CD14-positive monocyte (primary cell): ENCODE results near the gene TMOD3. TPM values are rescaled to one million over a fixed set of nuclear protein-coding genes. Genes with fewer than 3 reads are reported as not detected.

ENCODE experiments used
- DNase-seq, 3 donors: peaks; one replicate each; pipeline ENCODE4 v3.0.0-alpha.2; 2011 to 2022
- H2AFZ ChIP-seq: 2 replicates; pipeline ENCODE4 v1.6.0; 2012; ENCODE audit warnings: mild to moderate bottlenecking, low read depth, low read length, inconsistent platforms; ENCODE audit not compliant: insufficient read depth, poor library complexity, severe bottlenecking
- H3K27ac ChIP-seq, 2 donors: 1 replicate in 1 of 2; 2 replicates in 1 of 2; pipeline ENCODE4 v1.5.1; 2012 to 2013; ENCODE audit warnings: low read length in 2 of 2, control low read depth in 1 of 2, inconsistent platforms in 1 of 2, low read depth in 1 of 2, mild to moderate bottlenecking in 1 of 2
- H3K27me3 ChIP-seq, 2 donors: one replicate each; pipeline versions ENCODE4 v1.6.0 to v1.6.1; 2011 to 2013; ENCODE audit warnings: low read length in 2 of 2; ENCODE audit not compliant: control insufficient read depth in 2 of 2, insufficient read depth in 2 of 2
- H3K36me3 ChIP-seq, 2 donors: replicated peaks in 1 of 2; 1 replicate in 1 of 2; 2 replicates in 1 of 2; pipeline versions ENCODE4 v1.5.1 to v1.6.1; 2012 to 2013; ENCODE audit warnings: low read length in 2 of 2, control low read depth in 1 of 2, inconsistent platforms in 1 of 2, mild to moderate bottlenecking in 1 of 2; ENCODE audit not compliant: insufficient read depth in 2 of 2, control insufficient read depth in 1 of 2
- H3K4me1 ChIP-seq, 2 donors: 1 replicate in 1 of 2; 2 replicates in 1 of 2; pipeline versions ENCODE4 v1.5.1 to v1.6.1; 2012 to 2013; ENCODE audit warnings: low read length in 2 of 2, control low read depth in 1 of 2, inconsistent platforms in 1 of 2, mild to moderate bottlenecking in 1 of 2, moderate library complexity in 1 of 2; ENCODE audit not compliant: insufficient read depth in 2 of 2, control insufficient read depth in 1 of 2
- H3K4me2 ChIP-seq: replicated peaks from 2 replicates; pipeline ENCODE3; 2012; ENCODE audit warnings: low read length, moderate library complexity, mild to moderate bottlenecking; ENCODE audit not compliant: poor library complexity, severe bottlenecking; ENCODE audit errors: extremely low read depth
- H3K4me3 ChIP-seq, 3 experiments: fragments of 200-600 bp in 1 of 3; sonication (generic) in 1 of 3; replicated peaks in 1 of 3; 1 replicate in 2 of 3; 2 replicates in 1 of 3; pipeline ENCODE4 v1.5.1; 2011 to 2013; ENCODE audit warnings: low read length in 3 of 3, mild to moderate bottlenecking in 3 of 3, control low read depth in 2 of 3, low read depth in 2 of 3, inconsistent platforms in 1 of 3, moderate library complexity in 1 of 3
- H3K79me2 ChIP-seq: 2 replicates; pipeline ENCODE4 v1.6.0; 2012; ENCODE audit warnings: mild to moderate bottlenecking, control low read depth, inconsistent platforms, low read length, moderate library complexity; ENCODE audit not compliant: insufficient read depth
- H3K9ac ChIP-seq: 2 replicates; pipeline ENCODE4 v1.6.0; 2017; ENCODE audit warnings: low read length, mild to moderate bottlenecking; ENCODE audit not compliant: insufficient read depth, poor library complexity, severe bottlenecking
- H3K9me3 ChIP-seq, 2 donors: replicated peaks in 1 of 2; 1 replicate in 1 of 2; 2 replicates in 1 of 2; pipeline versions ENCODE4 v1.5.1 to v1.6.1; 2012 to 2013; ENCODE audit warnings: low read length in 2 of 2, control low read depth in 1 of 2; ENCODE audit not compliant: control insufficient read depth in 1 of 2, insufficient read depth in 1 of 2
- H4K20me1 ChIP-seq: 2 replicates; pipeline ENCODE4 v1.6.0; 2012; ENCODE audit warnings: mild to moderate bottlenecking, low read length, control low read depth, moderate library complexity; ENCODE audit not compliant: insufficient read depth
- H3K27ac Mint-ChIP-seq, 7 donors: one replicate each; pipeline ENCODE4 v1.8.0; 2020; ENCODE audit warnings: mild to moderate bottlenecking in 7 of 7, mixed read lengths in 7 of 7, moderate library complexity in 6 of 7, inconsistent platforms in 2 of 7
- H3K27me3 Mint-ChIP-seq, 3 donors: one replicate each; pipeline ENCODE4 v1.8.0; 2021 to 2022; ENCODE audit warnings: low read depth in 3 of 3, mild to moderate bottlenecking in 3 of 3, mixed read lengths in 3 of 3, moderate library complexity in 3 of 3, inconsistent platforms in 1 of 3
- H3K36me3 Mint-ChIP-seq, 2 donors: one replicate each; pipeline ENCODE4 v1.8.0; 2020; ENCODE audit warnings: mixed read lengths in 2 of 2, inconsistent platforms in 1 of 2, mild to moderate bottlenecking in 1 of 2
- H3K4me1 Mint-ChIP-seq: one replicate; pipeline ENCODE4 v1.8.0; 2020; ENCODE audit warnings: mild to moderate bottlenecking, mixed read lengths
- H3K4me3 Mint-ChIP-seq, 2 donors: one replicate each; pipeline ENCODE4 v1.8.0; 2020; ENCODE audit warnings: mild to moderate bottlenecking in 2 of 2, mixed read lengths in 2 of 2, moderate library complexity in 1 of 2
- H3K9me3 Mint-ChIP-seq, 7 donors: one replicate each; pipeline ENCODE4 v1.8.0; 2020 to 2022; ENCODE audit warnings: mixed read lengths in 7 of 7, mild to moderate bottlenecking in 6 of 7, moderate library complexity in 6 of 7, inconsistent platforms in 2 of 7
- WGBS: methylation state at CpG from one replicate; pipeline ENCODE4 v1.1.5; 2013; ENCODE audit warnings: missing lambda C conversion rate; ENCODE audit not compliant: insufficient coverage; 5-methylcytosine and 5-hydroxymethylcytosine counted together
- intact Hi-C, 2 donors: fragments of 100-400 bp; cut with micrococcal nuclease; formaldehyde crosslinking; loops; one replicate each; pipeline versions ENCODE4 v1.15.0 to v1.15.1; 2023
- polyA plus RNA-seq, 3 donors: library from polyadenylated mRNA; depleted of rRNA in 1 of 3; unstranded in 2 of 3; stranded (reverse) in 1 of 3; fragments of 300-500 nt in 2 of 3; fragments of >200 nt in 1 of 3; fragmentation: Illumina TruSeq in 2 of 3; gene quantifications; 1 replicate in 2 of 3; 2 replicates in 1 of 3; pipeline ENCODE4 v1.2.3, GENCODE V29; 2012 to 2021
- TF ChIP-seq, protein P1 (sequence below): fragments of 200-600 bp; IDR thresholded peaks from one replicate; pipeline ENCODE4 v1.8.0; 2022; ENCODE audit warnings: antibody characterized with exemption, mild to moderate bottlenecking

Gene TMOD3
- polyA plus RNA-seq, 3 donors, result 7.7 to 34.8 (median 27.8) TPM

- Histone ChIP-seq H3K4me1 (no peaks in the 10 kb centered on the region), H3K4me3 (no peak overlapping the region), H4K20me1 (no peaks in the 10 kb centered on the region), H3K36me3 (peaks cover 21 to 78% of the 10 kb centered on the region in 2 donors), H3K9ac (no peak overlapping the region), H3K9me3 (no peaks in the 10 kb centered on the region), H3K27ac (no peak overlapping the region), H3K27me3 (no peaks in the 10 kb centered on the region), H2AFZ (no peak overlapping the region), H3K79me2 (no peaks in the 10 kb centered on the region), H3K4me2 (no peak overlapping the region)
- Mint-ChIP-seq H3K4me1 (no peaks in the 10 kb centered on the region), H3K27me3 (peaks cover 0 to 2% (median 0%) of the 10 kb centered on the region in 3 donors), H3K27ac (no peak overlapping the region), H3K36me3 (peaks cover 35 to 67% of the 10 kb centered on the region in 2 donors), H3K4me3 (no peak overlapping the region), H3K9me3 (no peaks in the 10 kb centered on the region)
- 100% methylated on average over 1 of the region's 3 CpGs for WGBS
- TF ChIP-seq, protein P1, sequence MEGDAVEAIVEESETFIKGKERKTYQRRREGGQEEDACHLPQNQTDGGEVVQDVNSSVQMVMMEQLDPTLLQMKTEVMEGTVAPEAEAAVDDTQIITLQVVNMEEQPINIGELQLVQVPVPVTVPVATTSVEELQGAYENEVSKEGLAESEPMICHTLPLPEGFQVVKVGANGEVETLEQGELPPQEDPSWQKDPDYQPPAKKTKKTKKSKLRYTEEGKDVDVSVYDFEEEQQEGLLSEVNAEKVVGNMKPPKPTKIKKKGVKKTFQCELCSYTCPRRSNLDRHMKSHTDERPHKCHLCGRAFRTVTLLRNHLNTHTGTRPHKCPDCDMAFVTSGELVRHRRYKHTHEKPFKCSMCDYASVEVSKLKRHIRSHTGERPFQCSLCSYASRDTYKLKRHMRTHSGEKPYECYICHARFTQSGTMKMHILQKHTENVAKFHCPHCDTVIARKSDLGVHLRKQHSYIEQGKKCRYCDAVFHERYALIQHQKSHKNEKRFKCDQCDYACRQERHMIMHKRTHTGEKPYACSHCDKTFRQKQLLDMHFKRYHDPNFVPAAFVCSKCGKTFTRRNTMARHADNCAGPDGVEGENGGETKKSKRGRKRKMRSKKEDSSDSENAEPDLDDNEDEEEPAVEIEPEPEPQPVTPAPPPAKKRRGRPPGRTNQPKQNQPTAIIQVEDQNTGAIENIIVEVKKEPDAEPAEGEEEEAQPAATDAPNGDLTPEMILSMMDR, result no peak
- intact Hi-C loops, result no loop called here
- no peak for DNase-seq
These were observed 101.6 kb downstream of the TMOD3 start for GRCh38 chr15:51931016-51931415.

GRCh38 chr15:51931638-51932037, 102.2 kb downstream of the TMOD3 start:
- H3K9ac ChIP-seq, result no peak overlapping the region
- no peak overlapping the region for H3K27ac ChIP-seq
- no peak overlapping the region for H3K4me3 Mint-ChIP-seq
- H3K4me2 ChIP-seq, result no peak overlapping the region
- peaks cover 38 to 68% of the 10 kb centered on the region in 2 donors for H3K36me3 Mint-ChIP-seq
- H3K4me1 ChIP-seq, result no peaks in the 10 kb centered on the region
- 100% methylated on average over 2 of the region's 4 CpGs for WGBS
- peaks cover 25 to 78% of the 10 kb centered on the region in 2 donors for H3K36me3 ChIP-seq
- H4K20me1 ChIP-seq, result no peaks in the 10 kb centered on the region
- no peak overlapping the region for H3K27ac Mint-ChIP-seq
- no peak overlapping the region for H2AFZ ChIP-seq
- no peaks in the 10 kb centered on the region for H3K4me1 Mint-ChIP-seq
- H3K79me2 ChIP-seq, result no peaks in the 10 kb centered on the region
- H3K9me3 ChIP-seq, result no peaks in the 10 kb centered on the region
- H3K4me3 ChIP-seq, result no peak overlapping the region
- H3K27me3 ChIP-seq, result no peaks in the 10 kb centered on the region
- intact Hi-C loops, result no loop called here
- TF ChIP-seq, protein P1, result no peak
- peaks cover 0 to 2% (median 0%) of the 10 kb centered on the region in 3 donors for H3K27me3 Mint-ChIP-seq
- no peaks in the 10 kb centered on the region for H3K9me3 Mint-ChIP-seq
- no peak for DNase-seq
